Osteocyte (in vitro differentiated cells): ENCODE data around the gene ZBTB17. TPM values are rescaled to one million over a fixed set of nuclear protein-coding genes. Genes with fewer than 3 reads are reported as not detected.
"Not testable (repeated sequence)": the region's sequence is repeated elsewhere in the genome, so short reads cannot be mapped to it uniquely, and the experiment has no call there.

Source experiments
- DNase-seq: peaks from one replicate; pipeline ENCODE4 v3.0.0; 2021; ENCODE audit warnings: mixed read lengths; ENCODE audit not compliant: unreplicated experiment; ENCODE audit errors: extremely low spot score
- H3K27ac Mint-ChIP-seq: one replicate; pipeline ENCODE4 v1.8.0; 2021; ENCODE audit warnings: mild to moderate bottlenecking, mixed read lengths; ENCODE audit not compliant: unreplicated experiment
- H3K27me3 Mint-ChIP-seq: one replicate; pipeline ENCODE4 v1.8.0; 2021; ENCODE audit warnings: mixed read lengths; ENCODE audit not compliant: unreplicated experiment
- H3K36me3 Mint-ChIP-seq: one replicate; pipeline ENCODE4 v1.8.0; 2021; ENCODE audit warnings: mixed read lengths; ENCODE audit not compliant: unreplicated experiment
- H3K4me1 Mint-ChIP-seq: one replicate; pipeline ENCODE4 v1.8.0; 2021; ENCODE audit warnings: mixed read lengths; ENCODE audit not compliant: unreplicated experiment
- H3K4me3 Mint-ChIP-seq: one replicate; pipeline ENCODE4 v1.8.0; 2021; ENCODE audit warnings: mild to moderate bottlenecking, moderate library complexity, mixed read lengths; ENCODE audit not compliant: unreplicated experiment
- H3K9me3 Mint-ChIP-seq: one replicate; pipeline ENCODE4 v1.8.0; 2021; ENCODE audit warnings: mixed read lengths; ENCODE audit not compliant: unreplicated experiment
- CTCF ChIP-seq: fragments of 200-600 bp; sonication (generic); IDR thresholded peaks from 2 replicates; pipeline ENCODE4 v1.5.0; 2021; ENCODE audit warnings: antibody characterized with exemption, mild to moderate bottlenecking, moderate library complexity
- total RNA-seq: library from RNA; stranded (reverse); gene quantifications from 2 replicates; pipeline ENCODE4 v1.2.1, GENCODE V29; 2021

ZBTB17 gene
- total RNA-seq, 1 donor from 2014 or later = 37.2 TPM

- DNase-seq = no peak
- no peaks in the 10 kb centered on the region for H3K36me3 Mint-ChIP-seq
- H3K4me3 Mint-ChIP-seq = no peak overlapping the region
- H3K4me1 Mint-ChIP-seq = peaks cover 9% of the 10 kb centered on the region
- H3K9me3 Mint-ChIP-seq = no peaks in the 10 kb centered on the region
- H3K27ac Mint-ChIP-seq = no peak overlapping the region
- H3K27me3 Mint-ChIP-seq = no peaks in the 10 kb centered on the region
- no peak for TF ChIP-seq CTCF
These were observed 30.9 kb upstream of the ZBTB17 start for GRCh38 chr1:16006552-16007485.

DNA sequence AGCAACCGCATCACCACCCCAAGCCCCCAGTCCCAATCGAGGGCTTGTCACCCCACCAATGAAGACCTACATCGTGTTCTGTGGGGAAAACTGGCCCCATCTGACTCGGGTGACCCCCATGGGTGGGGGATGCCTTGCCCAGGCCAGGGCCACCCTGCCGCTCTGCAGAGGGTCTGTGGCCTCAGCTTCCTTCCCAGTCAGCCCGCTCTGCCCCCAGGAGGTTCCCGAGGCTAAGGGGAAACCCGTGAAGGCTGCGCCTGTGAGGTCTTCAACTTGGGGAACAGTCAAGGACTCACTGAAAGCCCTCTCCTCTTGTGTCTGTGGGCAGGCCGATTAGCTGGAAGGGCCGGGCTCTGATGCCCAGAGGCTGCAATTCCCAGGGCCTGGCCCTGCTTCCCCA, 30.1 kb upstream of the ZBTB17 start:
- H3K27me3 Mint-ChIP-seq = no peaks in the 10 kb centered on the region
- H3K27ac Mint-ChIP-seq = no peak overlapping the region
- DNase-seq = no peak

DNA sequence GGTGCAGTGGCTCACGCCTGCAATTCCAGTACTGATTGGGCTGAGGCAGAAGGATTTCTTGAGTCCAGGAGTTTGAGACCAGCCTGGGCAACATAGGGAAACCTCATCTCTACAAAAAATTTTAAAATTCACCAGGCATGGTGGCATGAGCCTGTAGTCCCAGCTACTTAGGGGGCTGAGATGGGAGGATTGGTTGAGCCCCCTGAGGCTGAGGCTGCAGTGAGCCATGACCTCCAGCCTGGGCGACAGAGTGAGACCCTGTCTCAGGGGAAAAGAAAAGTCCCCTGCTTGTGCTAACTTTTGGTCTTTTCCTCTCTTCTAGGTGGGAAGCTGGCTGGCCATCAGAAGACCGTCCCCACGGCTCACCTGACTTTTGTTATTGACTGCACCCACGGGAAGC, 29.7 kb upstream of the ZBTB17 start:
- H3K4me1 Mint-ChIP-seq = peaks cover 9% of the 10 kb centered on the region
- no peaks in the 10 kb centered on the region for H3K9me3 Mint-ChIP-seq
- no peak overlapping the region for H3K27ac Mint-ChIP-seq
- H3K36me3 Mint-ChIP-seq = no peaks in the 10 kb centered on the region
- no peaks in the 10 kb centered on the region for H3K27me3 Mint-ChIP-seq
- no peak overlapping the region for H3K4me3 Mint-ChIP-seq
- DNase-seq = no peak
- TF ChIP-seq CTCF = no peak

More for the DNA sequence above, 30.1 kb upstream of the ZBTB17 start:
- no peak for TF ChIP-seq CTCF
- Mint-ChIP-seq H3K36me3 (no peaks in the 10 kb centered on the region), H3K4me3 (no peak overlapping the region), H3K9me3 (no peaks in the 10 kb centered on the region), H3K4me1 (peaks cover 9% of the 10 kb centered on the region)

- H3K27me3 Mint-ChIP-seq, DNase-seq, H3K4me1 Mint-ChIP-seq, H3K9me3 Mint-ChIP-seq, H3K4me3 Mint-ChIP-seq, H3K27ac Mint-ChIP-seq, H3K36me3 Mint-ChIP-seq: not testable (repeated sequence)
These were observed 25.4 kb upstream of the ZBTB17 start for GRCh38 chr1:16001274-16001673.

GRCh38 chr1:15998929-15999328, 23.0 kb upstream of the ZBTB17 start:
- no peaks in the 10 kb centered on the region for H3K9me3 Mint-ChIP-seq
- TF ChIP-seq CTCF = no peak
- no peak overlapping the region for H3K27ac Mint-ChIP-seq
- no peaks in the 10 kb centered on the region for H3K36me3 Mint-ChIP-seq
- H3K4me1 Mint-ChIP-seq = no peaks in the 10 kb centered on the region
- DNase-seq = no peak
- peaks cover 7% of the 10 kb centered on the region for H3K27me3 Mint-ChIP-seq
- no peak overlapping the region for H3K4me3 Mint-ChIP-seq
